ENCODE results near the gene ATXN7.

The ATXN7 gene

GRCh38 chr3:63909431-63909830 lies 45.8 kb downstream of the ATXN7 start:
- DNase-seq = no peak

- no peak for DNase-seq
Measured at GRCh38 chr3:63910001-63910400, 46.3 kb downstream of the ATXN7 start.

GRCh38 chr3:63910891-63911290 lies 47.2 kb downstream of the ATXN7 start:
- no peak for DNase-seq

- DNase-seq = no peak
Measured at GRCh38 chr3:63911509-63911872, 47.8 kb downstream of the ATXN7 start.

- DNase-seq = no peak
Measured at GRCh38 chr3:63911873-63912767, 48.5 kb downstream of the ATXN7 start, which contains the start of gene SCAANT1. TSS of gene SCAANT1 (minus strand) at chr3:63912383.

- DNase-seq = no peak
Measured at GRCh38 chr3:63912768-63913588, 49.3 kb downstream of the ATXN7 start.

- DNase-seq = no peak
Measured at GRCh38 chr3:63914312-63914711, 50.6 kb downstream of the ATXN7 start.

GRCh38 chr3:63918321-63918720 lies 54.7 kb downstream of the ATXN7 start:
- DNase-seq = no peak

GRCh38 chr3:63920001-63920400 lies 56.3 kb downstream of the ATXN7 start:
- no peak for DNase-seq

GRCh38 chr3:63921741-63922482 lies 58.2 kb downstream of the ATXN7 start:
- DNase-seq = no peak

GRCh38 chr3:63922491-63923199 lies 59.0 kb downstream of the ATXN7 start:
- DNase-seq = no peak

GRCh38 chr3:63926309-63926708 lies 62.6 kb downstream of the ATXN7 start:
- no peak for DNase-seq

GRCh38 chr3:63927422-63928280 lies 64.0 kb downstream of the ATXN7 start:
- DNase-seq = no peak

- DNase-seq = no peak
Measured at GRCh38 chr3:63931290-63931689, 67.6 kb downstream of the ATXN7 start.

GRCh38 chr3:63932509-63933212 lies 69.0 kb downstream of the ATXN7 start:
- DNase-seq = no peak

GRCh38 chr3:63933459-63933858 lies 69.8 kb downstream of the ATXN7 start:
- no peak for DNase-seq

- DNase-seq = no peak
Measured at GRCh38 chr3:63934041-63934866, 70.6 kb downstream of the ATXN7 start.

- no peak for DNase-seq
Measured at GRCh38 chr3:63936925-63937324, 73.3 kb downstream of the ATXN7 start.

GRCh38 chr3:63937661-63938651 lies 74.3 kb downstream of the ATXN7 start:
- no peak for DNase-seq
